Mucosa of stomach (tissue), 1 donor: ENCODE measurements around the gene MXI1.
A peak's percentile ranks its signal among the peaks of the same experiment; 100 is the strongest.

Experiments used
- H3K27me3 ChIP-seq: one replicate; pipeline ENCODE4 v1.7.0; 2013; ENCODE audit warnings: mild to moderate bottlenecking, low read length; ENCODE audit not compliant: control insufficient read depth, insufficient read depth
- H3K36me3 ChIP-seq: one replicate; pipeline ENCODE4 v1.7.0; 2013; ENCODE audit warnings: low read length; ENCODE audit not compliant: control insufficient read depth, insufficient read depth
- H3K4me1 ChIP-seq: one replicate; pipeline ENCODE4 v1.7.0; 2013; ENCODE audit warnings: mild to moderate bottlenecking, low read length; ENCODE audit not compliant: control insufficient read depth, insufficient read depth
- H3K4me3 ChIP-seq: one replicate; pipeline ENCODE4 v1.7.0; 2013; ENCODE audit warnings: low read length
- H3K9ac ChIP-seq: one replicate; pipeline ENCODE4 v1.7.0; 2013; ENCODE audit warnings: mild to moderate bottlenecking, low read length, moderate library complexity
- H3K9me3 ChIP-seq: one replicate; pipeline ENCODE4 v1.7.0; 2013; ENCODE audit warnings: mild to moderate bottlenecking, low read length, moderate library complexity; ENCODE audit not compliant: control insufficient read depth
- donor health status: Pancreatic carcinoma.

Gene MXI1

GRCh38 chr10:110221044-110221720 is 13.8 kb downstream of the MXI1 start:
- peak overlapping the region; percentile 56 for H3K9ac ChIP-seq
- H3K36me3 ChIP-seq, result no peaks in the 10 kb centered on the region
- no peaks in the 10 kb centered on the region for H3K27me3 ChIP-seq
- H3K4me1 ChIP-seq, result peaks cover 14% of the 10 kb centered on the region
- no peaks in the 10 kb centered on the region for H3K9me3 ChIP-seq
- no peak overlapping the region for H3K4me3 ChIP-seq

DNA sequence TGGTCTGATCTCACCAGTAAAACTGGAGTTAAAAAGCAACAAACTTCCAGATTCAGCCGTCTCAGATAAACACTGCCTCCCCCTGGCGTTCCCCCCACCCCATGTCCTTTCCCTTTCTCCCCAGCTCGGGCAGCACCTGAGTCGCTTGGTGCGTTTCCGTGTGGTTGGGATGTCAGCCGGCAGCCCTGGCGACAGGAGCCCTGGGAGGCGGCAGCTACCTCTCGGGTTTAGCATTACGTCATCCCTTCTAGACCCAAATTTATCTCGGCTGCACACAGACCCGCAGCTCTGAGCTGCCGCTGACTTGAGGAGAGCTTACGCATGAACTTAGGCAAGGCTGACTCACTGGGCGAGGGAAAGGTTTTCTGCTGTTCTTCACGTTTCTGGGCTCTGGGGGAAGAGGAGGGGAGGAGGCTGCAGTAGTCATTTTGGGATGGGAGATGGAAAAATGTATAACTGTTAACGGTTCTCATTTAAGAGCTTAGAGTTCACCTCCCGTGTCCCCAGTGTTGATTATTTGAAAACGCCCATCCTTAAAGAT is 14.4 kb downstream of the MXI1 start:
- H3K27me3 ChIP-seq, result no peaks in the 10 kb centered on the region
- H3K9me3 ChIP-seq, result no peaks in the 10 kb centered on the region
- no peaks in the 10 kb centered on the region for H3K36me3 ChIP-seq
- no peak overlapping the region for H3K4me3 ChIP-seq
- peak overlapping the region; percentile 56 for H3K9ac ChIP-seq
- H3K4me1 ChIP-seq, result peaks cover 14% of the 10 kb centered on the region

DNA sequence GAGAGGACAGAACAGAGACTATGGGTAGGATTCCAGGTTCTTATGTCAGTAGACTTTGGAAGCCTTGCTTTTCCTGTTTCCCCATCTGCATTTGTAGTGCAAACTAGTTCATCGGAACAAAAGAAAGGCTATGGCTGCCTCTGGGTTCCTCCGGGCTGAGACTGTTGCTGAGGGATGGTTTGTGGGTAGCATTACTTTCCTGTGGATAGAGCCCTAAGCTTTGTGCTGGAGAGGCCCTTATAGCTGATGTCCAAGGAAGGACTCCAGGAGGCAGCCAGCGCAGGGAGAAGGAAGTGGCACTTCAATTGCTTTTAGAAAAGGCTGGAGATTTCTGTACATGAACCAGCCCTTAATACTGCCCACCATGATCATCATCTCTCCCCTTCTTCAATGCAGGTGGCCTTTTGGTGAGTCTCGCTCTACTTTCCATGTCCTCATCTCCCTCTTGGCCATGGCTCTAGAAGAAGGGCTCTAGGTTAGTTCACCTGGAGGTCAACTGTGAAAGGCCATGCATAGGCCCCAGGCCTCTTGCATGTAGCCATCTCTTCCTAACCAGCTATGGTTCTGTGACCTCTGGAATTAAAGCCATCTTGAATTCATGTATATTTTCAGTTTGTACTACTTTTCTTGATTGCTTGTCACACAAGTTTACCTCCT is 15.4 kb downstream of the MXI1 start:
- H3K27me3 ChIP-seq, result no peaks in the 10 kb centered on the region
- peaks cover 18% of the 10 kb centered on the region for H3K4me1 ChIP-seq
- no peak overlapping the region for H3K9ac ChIP-seq
- no peaks in the 10 kb centered on the region for H3K9me3 ChIP-seq
- H3K4me3 ChIP-seq, result no peak overlapping the region
- H3K36me3 ChIP-seq, result no peaks in the 10 kb centered on the region

DNA sequence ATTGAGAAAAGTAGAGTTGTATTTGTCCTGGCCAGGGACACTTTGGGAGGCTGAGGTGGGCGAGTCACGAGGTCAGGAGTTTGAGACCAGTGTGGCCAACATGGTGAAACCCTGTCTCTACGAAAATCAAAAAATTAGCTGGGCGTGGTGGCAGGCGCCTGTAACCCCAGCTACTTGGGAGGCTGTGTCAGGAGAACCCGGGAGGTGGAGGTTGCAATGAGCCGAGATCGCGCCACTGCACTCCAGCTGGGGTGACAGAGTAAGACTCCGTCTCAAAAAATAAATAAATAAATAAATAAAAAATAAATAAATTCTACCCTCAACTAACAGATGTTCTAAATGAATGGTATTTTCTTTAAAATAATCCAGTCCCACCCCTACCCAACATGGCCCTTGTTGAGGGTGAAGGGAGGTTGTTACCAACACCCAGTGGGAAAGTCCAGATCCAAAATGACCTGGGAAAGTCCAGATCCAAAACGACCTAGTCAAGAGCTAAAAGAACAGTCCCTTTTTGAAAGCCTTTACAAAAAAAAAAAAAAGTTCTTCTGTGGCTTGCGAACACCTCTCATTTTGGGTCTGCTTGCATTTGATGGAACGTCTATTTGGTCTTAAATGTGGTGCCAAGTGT is 16.0 kb downstream of the MXI1 start:
- Histone ChIP-seq H3K9ac (no peak overlapping the region), H3K27me3 (no peaks in the 10 kb centered on the region), H3K4me3 (no peak overlapping the region), H3K4me1 (peaks cover 18% of the 10 kb centered on the region), H3K36me3 (no peaks in the 10 kb centered on the region), H3K9me3 (no peaks in the 10 kb centered on the region)

- Histone ChIP-seq H3K36me3 (no peaks in the 10 kb centered on the region), H3K9ac (no peak overlapping the region), H3K9me3 (no peaks in the 10 kb centered on the region), H3K27me3 (no peaks in the 10 kb centered on the region), H3K4me3 (no peak overlapping the region), H3K4me1 (peaks cover 18% of the 10 kb centered on the region)
Observed at GRCh38 chr10:110224992-110225391, 17.6 kb downstream of the MXI1 start.

DNA sequence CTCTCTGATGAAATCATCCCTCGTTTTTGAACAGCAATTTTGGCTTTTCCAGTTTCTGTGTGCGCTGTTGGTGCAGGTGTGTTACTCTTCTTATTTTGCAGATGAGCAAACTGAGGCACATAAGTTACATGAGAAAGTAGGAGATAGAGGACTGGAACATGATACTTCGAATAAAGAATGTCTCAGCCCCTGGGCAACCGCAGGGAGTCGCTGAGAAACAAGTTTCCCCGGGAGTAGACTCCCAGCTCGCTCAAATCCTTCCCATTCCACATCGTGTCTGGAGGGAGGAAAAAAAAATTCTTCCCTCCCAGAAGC is 18.0 kb downstream of the MXI1 start:
- H3K9ac ChIP-seq, result peak overlapping the region; percentile 29
- H3K4me3 ChIP-seq, result no peak overlapping the region
- no peaks in the 10 kb centered on the region for H3K36me3 ChIP-seq
- peaks cover 18% of the 10 kb centered on the region for H3K4me1 ChIP-seq
- no peaks in the 10 kb centered on the region for H3K9me3 ChIP-seq
- H3K27me3 ChIP-seq, result no peaks in the 10 kb centered on the region

GRCh38 chr10:110225756-110226542 is 18.5 kb downstream of the MXI1 start:
- H3K36me3 ChIP-seq, result no peaks in the 10 kb centered on the region
- H3K4me1 ChIP-seq, result peaks cover 18% of the 10 kb centered on the region
- no peaks in the 10 kb centered on the region for H3K27me3 ChIP-seq
- H3K4me3 ChIP-seq, result peak overlapping the region; percentile 25
- H3K9me3 ChIP-seq, result no peaks in the 10 kb centered on the region
- H3K9ac ChIP-seq, result peak overlapping the region; percentile 29

- Histone ChIP-seq H3K27me3 (no peaks in the 10 kb centered on the region), H3K9me3 (no peaks in the 10 kb centered on the region), H3K9ac (peak overlapping the region; percentile 28), H3K36me3 (no peaks in the 10 kb centered on the region), H3K4me3 (peak overlapping the region; percentile 25), H3K4me1 (peaks cover 14% of the 10 kb centered on the region)
Observed at GRCh38 chr10:110226543-110226925, 19.1 kb downstream of the MXI1 start.

DNA sequence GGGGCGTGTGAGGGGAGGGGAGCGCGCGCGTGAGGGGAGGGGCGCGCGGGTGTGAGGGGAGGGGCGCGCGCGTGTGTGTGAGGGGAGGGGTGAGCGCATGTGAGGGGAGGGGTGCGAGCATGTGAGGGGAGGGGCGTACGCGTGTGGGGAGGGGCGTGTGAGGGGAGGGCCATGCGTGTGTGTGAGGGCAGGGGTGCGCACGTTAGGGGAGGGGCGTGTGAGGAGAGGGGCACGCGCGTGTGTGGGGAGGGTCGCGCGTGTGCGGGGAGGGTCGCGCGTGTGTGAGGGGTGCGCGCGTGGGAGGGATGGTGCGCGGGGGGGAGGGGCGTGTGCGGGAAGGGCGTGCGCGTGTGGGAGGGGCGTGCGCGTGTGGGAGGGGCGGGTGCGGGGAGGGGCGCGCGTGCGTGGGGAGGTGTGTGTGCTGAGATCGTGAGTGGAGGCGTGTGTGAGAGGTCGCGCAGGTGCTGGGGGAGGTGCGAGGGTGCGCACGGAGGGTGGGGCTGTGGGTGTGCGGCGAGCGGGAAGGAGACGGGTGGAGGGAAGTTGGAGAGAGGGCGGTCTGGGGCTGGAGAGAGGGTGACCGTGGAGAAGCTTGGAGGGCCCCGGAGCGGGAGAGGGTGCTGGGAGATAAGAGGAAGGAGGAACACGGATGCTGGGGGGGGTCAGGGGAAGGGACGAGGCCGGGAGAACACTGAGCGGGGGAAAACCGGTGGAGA is 19.7 kb downstream of the MXI1 start:
- H3K4me1 ChIP-seq, result peaks cover 8% of the 10 kb centered on the region
- peak overlapping the region; percentile 28 for H3K4me3 ChIP-seq
- no peaks in the 10 kb centered on the region for H3K36me3 ChIP-seq
- H3K27me3 ChIP-seq, result no peaks in the 10 kb centered on the region
- peak overlapping the region; percentile 59 for H3K9ac ChIP-seq
- no peaks in the 10 kb centered on the region for H3K9me3 ChIP-seq

DNA sequence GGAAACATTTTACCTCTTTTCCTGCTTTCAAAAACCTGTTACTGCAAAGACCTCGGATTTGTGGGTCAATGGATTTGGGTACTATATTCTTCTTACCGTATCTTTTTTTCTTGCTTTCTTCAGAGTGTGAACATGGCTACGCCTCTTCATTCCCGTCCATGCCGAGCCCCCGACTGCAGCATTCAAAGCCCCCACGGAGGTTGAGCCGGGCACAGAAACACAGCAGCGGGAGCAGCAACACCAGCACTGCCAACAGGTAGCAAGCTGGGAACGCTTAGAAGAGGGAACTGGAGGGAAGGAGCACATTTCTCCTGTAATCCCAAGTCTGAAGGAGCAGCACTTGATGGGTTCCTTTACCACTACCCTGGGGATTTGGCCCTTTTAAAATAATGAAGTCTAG is 20.7 kb downstream of the MXI1 start:
- H3K27me3 ChIP-seq, result no peaks in the 10 kb centered on the region
- H3K4me3 ChIP-seq, result no peak overlapping the region
- no peak overlapping the region for H3K9ac ChIP-seq
- no peaks in the 10 kb centered on the region for H3K9me3 ChIP-seq
- H3K36me3 ChIP-seq, result no peaks in the 10 kb centered on the region
- H3K4me1 ChIP-seq, result peaks cover 4% of the 10 kb centered on the region

DNA sequence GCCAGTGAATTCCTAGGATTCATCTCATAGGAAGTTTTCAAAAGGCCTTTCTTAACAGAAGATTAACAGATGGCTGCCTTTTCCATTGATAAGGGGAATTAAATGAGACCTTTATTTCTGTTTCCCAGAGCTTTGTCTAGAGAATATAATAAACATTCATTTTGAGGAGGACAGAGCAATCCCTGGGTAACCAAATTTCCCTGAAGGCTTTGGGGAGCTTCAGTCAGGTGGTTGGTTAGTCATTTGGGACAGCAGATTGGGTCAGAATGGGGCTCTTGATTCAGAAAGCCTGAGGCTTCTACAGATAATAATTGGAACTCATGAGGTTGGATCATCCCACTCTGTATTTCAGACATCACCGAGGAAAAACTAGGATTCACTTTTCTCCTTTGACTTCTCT is 21.8 kb downstream of the MXI1 start:
- Histone ChIP-seq H3K9ac (no peak overlapping the region), H3K4me1 (peaks cover 4% of the 10 kb centered on the region), H3K4me3 (no peak overlapping the region)

More for the DNA sequence above, 21.8 kb downstream of the MXI1 start:
- no peaks in the 10 kb centered on the region for H3K27me3 ChIP-seq
- no peaks in the 10 kb centered on the region for H3K9me3 ChIP-seq
- H3K36me3 ChIP-seq, result no peaks in the 10 kb centered on the region
